WI38 (cell line): ENCODE data around the gene TRDN.
"Not testable (repeated sequence)": the region's sequence is repeated elsewhere in the genome, so short reads cannot be mapped to it uniquely, and the experiment has no call there.

Source experiments
- H3K4me3 ChIP-seq: 2 replicates; pipeline ENCODE4 v1.5.1; 2011; ENCODE audit warnings: low read depth, mild to moderate bottlenecking, control low read depth, low read length
- TF ChIP-seq, protein P1 (sequence below): IDR thresholded peaks from 2 replicates; pipeline ENCODE4 v1.5.1; 2012; ENCODE audit warnings: low read depth, mild to moderate bottlenecking, control low read depth, low read length

Gene TRDN

DNA sequence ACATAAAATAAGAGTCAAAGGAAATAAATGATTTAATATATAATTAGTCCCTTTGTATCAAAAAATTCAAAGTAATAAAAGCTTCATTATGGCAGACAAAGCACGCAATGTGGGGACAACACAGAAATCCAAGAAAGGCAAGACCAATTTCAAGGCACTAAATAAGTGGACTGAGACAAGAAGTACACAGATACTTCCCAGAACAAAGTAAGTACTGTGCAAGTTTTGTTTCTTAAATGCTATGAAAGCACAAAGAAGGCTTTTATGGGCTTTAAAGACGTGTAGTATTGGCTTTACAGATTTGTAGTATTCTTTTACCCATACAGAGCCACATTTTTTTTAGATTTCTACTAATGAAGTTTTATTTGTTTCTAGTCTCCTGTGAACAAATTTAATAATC, 174.6 kb downstream of the TRDN start:
- TF ChIP-seq, protein P1, sequence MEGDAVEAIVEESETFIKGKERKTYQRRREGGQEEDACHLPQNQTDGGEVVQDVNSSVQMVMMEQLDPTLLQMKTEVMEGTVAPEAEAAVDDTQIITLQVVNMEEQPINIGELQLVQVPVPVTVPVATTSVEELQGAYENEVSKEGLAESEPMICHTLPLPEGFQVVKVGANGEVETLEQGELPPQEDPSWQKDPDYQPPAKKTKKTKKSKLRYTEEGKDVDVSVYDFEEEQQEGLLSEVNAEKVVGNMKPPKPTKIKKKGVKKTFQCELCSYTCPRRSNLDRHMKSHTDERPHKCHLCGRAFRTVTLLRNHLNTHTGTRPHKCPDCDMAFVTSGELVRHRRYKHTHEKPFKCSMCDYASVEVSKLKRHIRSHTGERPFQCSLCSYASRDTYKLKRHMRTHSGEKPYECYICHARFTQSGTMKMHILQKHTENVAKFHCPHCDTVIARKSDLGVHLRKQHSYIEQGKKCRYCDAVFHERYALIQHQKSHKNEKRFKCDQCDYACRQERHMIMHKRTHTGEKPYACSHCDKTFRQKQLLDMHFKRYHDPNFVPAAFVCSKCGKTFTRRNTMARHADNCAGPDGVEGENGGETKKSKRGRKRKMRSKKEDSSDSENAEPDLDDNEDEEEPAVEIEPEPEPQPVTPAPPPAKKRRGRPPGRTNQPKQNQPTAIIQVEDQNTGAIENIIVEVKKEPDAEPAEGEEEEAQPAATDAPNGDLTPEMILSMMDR, result no peak
- H3K4me3 ChIP-seq, result no peak overlapping the region

DNA sequence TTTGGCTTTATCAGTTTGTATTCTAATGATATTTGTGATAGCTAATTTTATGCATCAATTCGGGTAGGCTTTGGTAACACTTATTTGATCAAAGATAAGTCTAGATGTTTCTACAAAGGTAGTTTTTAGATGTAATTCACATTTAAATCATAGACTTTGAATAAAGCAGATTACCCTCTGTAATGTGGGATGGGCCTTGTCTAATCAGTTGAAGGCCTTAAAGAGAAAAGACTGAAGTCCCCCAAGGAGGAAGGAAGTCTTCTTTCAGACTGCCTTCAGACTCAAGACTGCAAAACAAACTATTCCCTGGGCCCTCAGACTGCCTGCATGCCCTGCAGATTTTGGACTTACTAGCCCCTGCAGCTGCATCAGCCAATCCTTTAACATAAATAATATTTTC, 178.5 kb downstream of the TRDN start:
- TF ChIP-seq, protein P1, result no peak
- H3K4me3 ChIP-seq, result no peak overlapping the region

DNA sequence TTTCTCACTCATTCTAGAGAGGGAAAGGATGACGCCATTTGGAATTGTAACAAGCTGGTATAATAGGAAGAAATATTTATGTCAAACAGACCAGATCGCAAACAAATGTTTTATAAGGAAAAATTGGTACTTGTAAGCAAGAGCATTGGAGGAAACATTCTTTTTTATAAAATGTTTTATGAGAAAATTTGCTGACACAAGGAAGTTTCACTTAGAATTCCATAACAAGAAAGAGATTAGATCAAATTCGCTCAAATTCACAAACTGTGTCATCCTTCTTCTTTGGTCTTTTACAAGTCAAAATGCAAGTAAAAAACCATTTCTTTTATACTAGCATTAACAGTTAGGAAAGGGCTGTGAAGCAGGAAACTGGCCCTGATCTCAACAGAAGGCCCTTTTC, 179.9 kb downstream of the TRDN start:
- TF ChIP-seq, protein P1, result no peak
- no peak overlapping the region for H3K4me3 ChIP-seq

DNA sequence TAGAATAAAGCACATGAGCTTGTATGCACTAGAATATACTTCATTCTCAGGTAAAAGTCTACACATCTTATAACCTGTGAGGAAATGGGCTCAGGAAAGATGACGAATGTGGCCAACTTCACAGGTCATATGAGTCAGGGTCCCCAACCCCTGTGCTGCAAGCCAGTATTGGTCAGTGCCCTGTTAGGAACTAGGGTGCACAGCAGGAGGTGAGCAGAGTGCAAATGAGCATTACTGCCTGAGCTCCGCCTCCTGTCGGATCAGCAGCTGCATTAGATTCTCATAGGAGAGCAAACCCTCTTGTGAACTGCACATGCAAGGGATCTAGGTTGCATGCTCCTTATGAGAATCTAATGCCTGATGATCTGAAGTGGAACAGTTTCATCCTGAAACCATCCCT, 182.3 kb downstream of the TRDN start:
- TF ChIP-seq, protein P1, result no peak
- no peak overlapping the region for H3K4me3 ChIP-seq

DNA sequence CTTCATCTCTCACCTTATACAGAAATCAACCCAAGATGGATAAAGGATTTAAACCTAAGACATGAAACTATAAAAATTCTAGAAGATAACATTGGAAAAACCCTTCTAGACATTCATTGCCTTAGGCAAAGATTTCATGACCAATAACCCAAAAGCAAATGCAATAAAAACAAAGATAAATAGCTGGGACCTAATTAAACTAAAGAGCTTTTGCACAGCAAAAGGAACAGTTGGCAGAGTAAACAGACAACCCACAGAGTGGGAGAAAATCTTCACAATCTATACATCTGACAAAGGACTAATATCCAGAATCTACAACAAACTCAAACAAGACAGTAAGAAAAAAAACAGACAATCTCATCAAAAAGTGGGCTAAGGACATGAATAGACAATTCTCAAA, 183.7 kb downstream of the TRDN start:
- H3K4me3 ChIP-seq, result not testable (repeated sequence)

DNA sequence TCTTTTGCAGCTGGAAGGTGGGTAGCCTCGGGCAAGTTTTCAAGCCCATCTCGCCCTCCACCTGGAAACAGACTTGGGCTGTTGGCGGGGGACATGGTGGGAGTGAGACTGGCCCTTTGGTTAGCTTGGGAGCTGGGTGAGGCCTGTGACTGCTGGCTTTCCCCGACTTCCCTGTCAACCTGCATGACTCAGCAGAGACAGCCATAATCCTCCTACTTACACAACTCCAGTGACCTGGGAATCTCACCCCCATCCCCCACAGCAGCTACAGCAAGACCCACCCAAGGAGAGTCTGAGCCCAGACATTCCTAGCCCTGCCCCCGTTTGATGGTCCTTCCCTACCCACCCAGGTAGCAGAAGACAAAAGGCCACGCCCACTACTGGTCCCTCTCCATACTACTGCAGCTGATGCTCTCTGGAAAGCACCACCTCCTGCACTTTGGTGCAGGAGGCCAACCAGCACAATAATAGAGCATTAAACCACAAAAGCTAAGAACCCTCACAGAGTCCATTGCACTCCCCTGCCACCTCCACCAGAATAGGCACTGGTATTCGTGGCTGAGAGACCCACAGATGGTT, 188.4 kb downstream of the TRDN start:
- no peak overlapping the region for H3K4me3 ChIP-seq
- TF ChIP-seq, protein P1, result no peak

DNA sequence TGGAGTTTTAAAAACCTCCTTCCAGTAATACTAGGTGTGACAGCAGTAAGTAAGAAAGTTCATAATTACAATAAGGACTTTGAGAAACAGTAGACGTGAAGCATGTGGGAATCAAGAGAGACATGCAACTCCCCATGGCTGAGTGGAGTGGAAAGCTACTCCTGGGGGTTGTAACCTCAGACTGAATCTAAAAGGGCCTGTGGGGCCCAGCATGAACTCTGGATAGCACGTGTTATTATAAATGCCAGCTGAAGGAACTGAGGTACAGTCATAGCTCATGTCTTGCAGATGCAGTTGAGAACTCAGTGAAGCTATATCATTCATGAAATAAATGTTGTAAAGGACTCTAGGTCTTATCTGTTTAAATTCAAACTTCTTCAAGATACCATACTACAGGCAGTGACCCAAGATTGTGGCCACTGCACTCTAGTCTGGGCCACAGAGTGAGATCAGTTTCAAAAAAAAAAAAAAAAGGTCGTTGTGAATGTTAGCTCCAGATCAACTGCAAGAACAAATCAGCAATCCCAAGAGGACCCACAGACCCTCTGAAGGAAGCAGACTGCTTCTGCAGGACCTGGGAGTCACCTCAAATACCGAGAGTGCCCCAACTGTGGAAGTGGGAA, 189.3 kb downstream of the TRDN start:
- no peak overlapping the region for H3K4me3 ChIP-seq

More for the DNA sequence above, 189.3 kb downstream of the TRDN start:
- TF ChIP-seq, protein P1, result no peak
